Coronary artery (tissue), 2 donors: Measurements from ENCODE around the gene TMEM11.
"Not testable (repeated sequence)": the region's sequence is repeated elsewhere in the genome, so short reads cannot be mapped to it uniquely, and the experiment has no call there.

ENCODE experiments used
- DNase-seq: peaks from one replicate; pipeline ENCODE4 v3.0.0-alpha.2; 2017; ENCODE audit warnings: low spot score
- H3K27ac ChIP-seq, 2 donors: fragments of 200-600 bp; sonication (generic); one replicate each; pipeline ENCODE4 v1.5.1; 2016 to 2019
- H3K4me3 ChIP-seq: fragments of 200-600 bp; sonication (generic); 2 replicates; pipeline ENCODE4 v1.5.1; 2016; ENCODE audit warnings: mild to moderate bottlenecking, moderate library complexity
- CTCF ChIP-seq: fragments of 200-600 bp; sonication (generic); IDR thresholded peaks from one replicate; pipeline ENCODE4 v1.5.1; 2019; ENCODE audit warnings: antibody characterized with exemption

The TMEM11 gene

GRCh38 chr17:21199856-21200255 lies 14.1 kb downstream of the TMEM11 start:
- TF ChIP-seq CTCF: no peak
- DNase-seq: no peak
- no peak overlapping the region for H3K4me3 ChIP-seq
- no peak overlapping the region for H3K27ac ChIP-seq

GRCh38 chr17:21199311-21199710 lies 14.7 kb downstream of the TMEM11 start:
- DNase-seq: no peak
- no peak for TF ChIP-seq CTCF
- H3K4me3 ChIP-seq: no peak overlapping the region
- no peak overlapping the region for H3K27ac ChIP-seq

- H3K4me3 ChIP-seq: no peak overlapping the region
- no peak for DNase-seq
- no peak for TF ChIP-seq CTCF
- no peak overlapping the region for H3K27ac ChIP-seq
Measured at GRCh38 chr17:21198411-21198810, 15.6 kb downstream of the TMEM11 start.

GRCh38 chr17:21196126-21196525 lies 17.8 kb downstream of the TMEM11 start:
- no peak overlapping the region for H3K27ac ChIP-seq
- no peak for TF ChIP-seq CTCF
- no peak overlapping the region for H3K4me3 ChIP-seq
- DNase-seq: no peak

GRCh38 chr17:21194703-21195102 lies 19.3 kb downstream of the TMEM11 start:
- peak overlapping the region in 1 of 2 donors; percentile 6 for H3K27ac ChIP-seq
- H3K4me3 ChIP-seq: no peak overlapping the region
- no peak for DNase-seq
- TF ChIP-seq CTCF: no peak

GRCh38 chr17:21194226-21194625 lies 19.7 kb downstream of the TMEM11 start:
- Histone ChIP-seq H3K27ac (peak overlapping the region in 1 of 2 donors; percentile 6), H3K4me3 (no peak overlapping the region)
- no peak for TF ChIP-seq CTCF
- no peak for DNase-seq

GRCh38 chr17:21193031-21193430 lies 20.9 kb downstream of the TMEM11 start:
- Histone ChIP-seq H3K27ac (no peak overlapping the region), H3K4me3 (no peak overlapping the region)
- TF ChIP-seq CTCF: no peak
- DNase-seq: no peak

GRCh38 chr17:21192414-21192813 lies 21.5 kb downstream of the TMEM11 start:
- DNase-seq, H3K4me3 ChIP-seq, H3K27ac ChIP-seq: not testable (repeated sequence)
